GM21515 (cell line): ENCODE data around the gene SHISA6.
"Not testable (repeated sequence)": the region's sequence is repeated elsewhere in the genome, so short reads cannot be mapped to it uniquely, and the experiment has no call there.

Source experiments
- ATAC-seq: cut with Tn5 transposase; IDR thresholded peaks from one replicate; pipeline ENCODE4 v1.9.1; 2021; ENCODE audit not compliant: unreplicated experiment

Gene SHISA6

GRCh38 chr17:11301874-11302273, 60.9 kb downstream of the SHISA6 start:
- not testable (repeated sequence) for ATAC-seq

- ATAC-seq = no peak
These were observed 61.6 kb downstream of the SHISA6 start for GRCh38 chr17:11302401-11303186.

- ATAC-seq = no peak
These were observed 62.9 kb downstream of the SHISA6 start for GRCh38 chr17:11303773-11304394.

- ATAC-seq = no peak
These were observed 63.6 kb downstream of the SHISA6 start for GRCh38 chr17:11304568-11304967.

GRCh38 chr17:11305524-11305923, 64.5 kb downstream of the SHISA6 start:
- no peak for ATAC-seq

GRCh38 chr17:11308531-11308930, 67.5 kb downstream of the SHISA6 start:
- ATAC-seq = no peak

- no peak for ATAC-seq
These were observed 68.0 kb downstream of the SHISA6 start for GRCh38 chr17:11309033-11309432.

GRCh38 chr17:11309850-11310249, 68.8 kb downstream of the SHISA6 start:
- no peak for ATAC-seq

- not testable (repeated sequence) for ATAC-seq
These were observed 75.4 kb downstream of the SHISA6 start for GRCh38 chr17:11316451-11316850.

- ATAC-seq = no peak
These were observed 77.2 kb downstream of the SHISA6 start for GRCh38 chr17:11318207-11318606.

- no peak for ATAC-seq
These were observed 78.9 kb downstream of the SHISA6 start for GRCh38 chr17:11319894-11320293.

- ATAC-seq = no peak
These were observed 83.0 kb downstream of the SHISA6 start for GRCh38 chr17:11324021-11324420.

GRCh38 chr17:11324846-11325420, 83.9 kb downstream of the SHISA6 start:
- no peak for ATAC-seq

- no peak for ATAC-seq
These were observed 85.5 kb downstream of the SHISA6 start for GRCh38 chr17:11326492-11326891.

GRCh38 chr17:11328770-11329169, 87.8 kb downstream of the SHISA6 start:
- no peak for ATAC-seq

GRCh38 chr17:11330006-11330405, 89.0 kb downstream of the SHISA6 start:
- ATAC-seq = no peak

GRCh38 chr17:11330826-11331225, 89.8 kb downstream of the SHISA6 start:
- no peak for ATAC-seq

GRCh38 chr17:11331547-11332513, 90.8 kb downstream of the SHISA6 start:
- ATAC-seq = no peak

GRCh38 chr17:11332706-11333105, 91.7 kb downstream of the SHISA6 start:
- no peak for ATAC-seq

- ATAC-seq = no peak
These were observed 93.5 kb downstream of the SHISA6 start for GRCh38 chr17:11334493-11334892.

GRCh38 chr17:11336290-11336689, 95.3 kb downstream of the SHISA6 start:
- ATAC-seq = no peak
